Stomach (tissue), 9 donors: Measurements from ENCODE around the gene CD3E. TPM values are rescaled to one million over a fixed set of nuclear protein-coding genes. Genes with fewer than 3 reads are reported as not detected.
A peak's percentile ranks its signal among the peaks of the same experiment; 100 is the strongest.

Experiments
- DNase-seq, 2 donors: peaks; one replicate each; pipeline versions ENCODE4 v3.0.0 to v3.0.0-alpha.2; 2013 to 2019
- H3K27ac ChIP-seq, 5 donors: fragments of 200-600 bp in 4 of 5; sonication (generic) in 4 of 5; one replicate each; pipeline ENCODE4 v1.5.1; 2013 to 2019; ENCODE audit warnings: mild to moderate bottlenecking in 1 of 5, moderate library complexity in 1 of 5
- H3K27me3 ChIP-seq, 3 donors: fragments of 200-600 bp; sonication (generic); one replicate each; pipeline ENCODE4 v1.5.1; 2017 to 2019; ENCODE audit warnings: mixed run types in 1 of 3
- H3K36me3 ChIP-seq, 4 donors: fragments of 200-600 bp; sonication (generic); 1 replicate in 3 of 4; 2 replicates in 1 of 4; pipeline ENCODE4 v1.5.1; 2016 to 2019
- H3K4me1 ChIP-seq, 4 donors: fragments of 200-600 bp; sonication (generic); one replicate each; pipeline ENCODE4 v1.5.1; 2016 to 2019
- H3K4me3 ChIP-seq, 4 donors: fragments of 200-600 bp; sonication (generic) in 3 of 4; one replicate each; pipeline ENCODE4 v1.5.1; 2016 to 2019; ENCODE audit warnings: mild to moderate bottlenecking in 1 of 4
- H3K9me3 ChIP-seq, 4 donors: fragments of 200-600 bp; sonication (generic); one replicate each; pipeline ENCODE4 v1.5.1; 2016 to 2019
- EP300 ChIP-seq: sonication (generic); formaldehyde crosslinking; IDR thresholded peaks from one replicate; pipeline ENCODE4 v1.6.1; 2017; ENCODE audit warnings: antibody characterized with exemption
- POLR2A ChIP-seq, 4 donors: fragments of 450-650 bp; IDR thresholded peaks; one replicate each; pipeline ENCODE4 v1.6.1; 2016; ENCODE audit warnings: antibody characterized with exemption in 4 of 4, control low read depth in 2 of 4, mild to moderate bottlenecking in 1 of 4, moderate library complexity in 1 of 4
- POLR2AphosphoS5 ChIP-seq, 3 donors: sonication (generic); formaldehyde crosslinking; IDR thresholded peaks; one replicate each; pipeline ENCODE4 v1.6.1; 2016; ENCODE audit warnings: antibody characterized with exemption in 3 of 3
- WGBS, 5 donors: extraction: QIAGEN DNeasy Blood & Tissue Kit in 3 of 5; methylation state at CpG; one replicate each; pipeline versions ENCODE4 v1.1.5 to v1.1.7; 2013 to 2018; 5-methylcytosine and 5-hydroxymethylcytosine counted together
- intact Hi-C: fragments of 100-400 bp; cut with DNase I; formaldehyde crosslinking; loops from one replicate; pipeline ENCODE4 v1.15.1; 2023; ENCODE audit warnings: low total_unique reads
- polyA plus RNA-seq, 3 donors: library from polyadenylated mRNA; stranded (reverse); fragments of 200-250 nt; gene quantifications; one replicate each; pipeline ENCODE4 v1.2.3, GENCODE V29; 2013
- total RNA-seq, 5 donors: library from RNA; depleted of rRNA; stranded (reverse); fragments of >200 nt; gene quantifications; one replicate each; pipeline versions ENCODE4 v1.1.0 to v1.2.3, GENCODE V29; 2014 to 2016
- TF ChIP-seq, protein P1 (sequence below), 7 experiments: fragments of 450-650 bp in 4 of 7; fragments of 200-600 bp in 3 of 7; sonication (generic) in 3 of 7; IDR thresholded peaks; one replicate each; pipeline ENCODE4 v1.5.1; 2016 to 2019; ENCODE audit warnings: antibody characterized with exemption in 7 of 7, control low read depth in 2 of 7, mild to moderate bottlenecking in 1 of 7
- donor health status: healthy with polysubstance abuse.
- donor health status: Bipolar disorder and iron deficiency.
- donor health status: healthy.

Gene CD3E
- total and polyA plus RNA-seq, 8 donors = 2.3 to 15.8 (median 5.6) TPM; not detected in 2

DNA sequence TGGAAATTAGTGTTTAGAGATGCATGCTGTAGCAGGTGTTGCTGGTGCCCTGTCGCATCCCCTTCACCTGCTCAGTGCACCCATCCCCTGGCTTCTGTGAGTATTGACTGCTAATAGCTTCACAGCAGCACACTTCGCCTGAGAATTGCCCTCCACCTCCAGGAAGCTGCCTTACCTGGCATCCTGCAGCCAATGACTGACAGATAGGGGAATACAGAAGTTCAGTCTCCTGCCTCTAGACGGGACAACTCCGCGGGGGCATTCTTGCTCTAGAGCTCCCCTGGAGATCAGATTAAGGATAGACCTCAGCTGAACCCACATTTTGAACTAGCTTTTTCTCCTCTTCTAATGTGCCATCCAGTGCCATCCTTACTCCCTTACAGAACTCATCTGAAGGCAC lies 9.3 kb upstream of the CD3E start:
- Histone ChIP-seq H3K9me3 (no peaks in the 10 kb centered on the region), H3K36me3 (no peaks in the 10 kb centered on the region), H3K27me3 (peaks cover 0 to 13% (median 0%) of the 10 kb centered on the region in 3 donors), H3K27ac (no peak overlapping the region), H3K4me3 (no peak overlapping the region), H3K4me1 (peaks cover 0 to 14% (median 3%) of the 10 kb centered on the region in 4 donors)
- intact Hi-C loops = loop anchor here (10.0 kb wide), 1 partner anchor 100 kb away; no protein-coding TSS in a partner anchor
- 56 to 77% (median 69%) methylated on average over 5 of the region's 5 CpGs for WGBS, 5 donors
- no peak for DNase-seq
- TF ChIP-seq POLR2AphosphoS5 (IDR thresholded peaks at IDR 0.05) (no peak), EP300 (no peak), POLR2A (IDR thresholded peaks at IDR 0.05) (no peak)
- TF ChIP-seq, protein P1, sequence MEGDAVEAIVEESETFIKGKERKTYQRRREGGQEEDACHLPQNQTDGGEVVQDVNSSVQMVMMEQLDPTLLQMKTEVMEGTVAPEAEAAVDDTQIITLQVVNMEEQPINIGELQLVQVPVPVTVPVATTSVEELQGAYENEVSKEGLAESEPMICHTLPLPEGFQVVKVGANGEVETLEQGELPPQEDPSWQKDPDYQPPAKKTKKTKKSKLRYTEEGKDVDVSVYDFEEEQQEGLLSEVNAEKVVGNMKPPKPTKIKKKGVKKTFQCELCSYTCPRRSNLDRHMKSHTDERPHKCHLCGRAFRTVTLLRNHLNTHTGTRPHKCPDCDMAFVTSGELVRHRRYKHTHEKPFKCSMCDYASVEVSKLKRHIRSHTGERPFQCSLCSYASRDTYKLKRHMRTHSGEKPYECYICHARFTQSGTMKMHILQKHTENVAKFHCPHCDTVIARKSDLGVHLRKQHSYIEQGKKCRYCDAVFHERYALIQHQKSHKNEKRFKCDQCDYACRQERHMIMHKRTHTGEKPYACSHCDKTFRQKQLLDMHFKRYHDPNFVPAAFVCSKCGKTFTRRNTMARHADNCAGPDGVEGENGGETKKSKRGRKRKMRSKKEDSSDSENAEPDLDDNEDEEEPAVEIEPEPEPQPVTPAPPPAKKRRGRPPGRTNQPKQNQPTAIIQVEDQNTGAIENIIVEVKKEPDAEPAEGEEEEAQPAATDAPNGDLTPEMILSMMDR (IDR thresholded peaks at IDR 0.05) = no peak

DNA sequence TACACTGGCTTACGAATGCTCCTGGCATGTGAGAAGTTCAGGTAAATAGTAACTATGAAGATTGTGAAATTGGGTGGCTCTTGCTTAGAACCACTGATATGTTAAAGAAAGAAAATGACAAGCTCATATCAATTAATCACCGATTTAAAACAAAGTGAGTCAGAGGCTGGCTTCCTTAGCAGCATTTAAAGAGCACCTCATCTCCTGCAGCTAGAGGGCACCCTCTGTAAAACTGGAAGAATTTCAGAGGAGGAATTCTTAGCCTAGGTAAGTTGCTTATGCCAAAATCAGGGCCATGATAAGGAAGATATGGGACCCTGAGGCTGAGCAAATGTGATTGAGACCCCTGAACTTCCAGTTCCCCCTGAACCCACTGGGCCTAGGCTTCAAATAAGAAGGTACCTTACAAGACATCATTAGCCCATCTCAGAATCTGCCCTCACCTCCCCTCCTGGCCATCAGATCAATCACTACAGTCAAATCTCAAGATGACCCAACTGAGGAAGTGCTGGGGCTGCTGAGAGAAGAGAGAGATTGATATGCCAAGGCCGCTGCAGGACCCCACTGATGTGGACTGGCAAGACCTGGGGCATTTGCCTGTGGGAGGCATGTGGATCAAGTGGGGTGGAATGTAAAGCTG lies 8.6 kb upstream of the CD3E start:
- TF ChIP-seq POLR2AphosphoS5 (IDR thresholded peaks at IDR 0.05) (peak in 1 of 3 donors; percentile 14), POLR2A (IDR thresholded peaks at IDR 0.05) (no peak)
- TF ChIP-seq, protein P1 (IDR thresholded peaks at IDR 0.05) = peak in 5 of 7 experiments; percentile 28 to 60 (median 55)
- peak; percentile 55 to 72 for DNase-seq
- no peaks in the 10 kb centered on the region for H3K36me3 ChIP-seq
- WGBS, 5 donors = 32 to 57% (median 44%) methylated on average over 3 of the region's 3 CpGs
- H3K27ac ChIP-seq = no peak overlapping the region
- H3K4me1 ChIP-seq = peaks cover 0 to 9% (median 1%) of the 10 kb centered on the region in 4 donors
- intact Hi-C loops = loop anchor here (10.0 kb wide), 1 partner anchor 101 kb away; no protein-coding TSS in a partner anchor
- no peak overlapping the region for H3K4me3 ChIP-seq
- no peaks in the 10 kb centered on the region for H3K9me3 ChIP-seq
- H3K27me3 ChIP-seq = peaks cover 0 to 13% (median 0%) of the 10 kb centered on the region in 3 donors

GRCh38 chr11:118301600-118302195 lies 2.8 kb upstream of the CD3E start:
- Histone ChIP-seq H3K4me1 (no peaks in the 10 kb centered on the region), H3K27ac (no peak overlapping the region), H3K4me3 (no peak overlapping the region), H3K9me3 (no peaks in the 10 kb centered on the region), H3K27me3 (peaks cover 0 to 22% (median 0%) of the 10 kb centered on the region in 3 donors), H3K36me3 (no peaks in the 10 kb centered on the region)
- intact Hi-C loops = no loop called here
- DNase-seq = no peak
- no peak for TF ChIP-seq POLR2AphosphoS5 (IDR thresholded peaks at IDR 0.05)
- no peak for TF ChIP-seq POLR2A (IDR thresholded peaks at IDR 0.05)
- no peak for TF ChIP-seq EP300
- TF ChIP-seq, protein P1 (IDR thresholded peaks at IDR 0.05) = no peak
- 61 to 77% (median 65%) methylated on average over 8 of the region's 8 CpGs for WGBS, 5 donors

DNA sequence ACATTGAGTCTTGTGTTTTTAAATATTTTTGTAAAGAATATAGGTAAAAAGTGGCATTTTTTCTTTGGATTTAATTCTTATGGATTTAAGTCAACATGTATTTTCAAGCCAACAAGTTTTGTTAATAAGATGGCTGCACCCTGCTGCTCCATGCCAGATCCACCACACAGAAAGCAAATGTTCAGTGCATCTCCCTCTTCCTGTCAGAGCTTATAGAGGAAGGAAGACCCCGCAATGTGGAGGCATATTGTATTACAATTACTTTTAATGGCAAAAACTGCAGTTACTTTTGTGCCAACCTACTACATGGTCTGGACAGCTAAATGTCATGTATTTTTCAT lies 333 bp upstream of the CD3E start:
- intact Hi-C loops = no loop called here
- DNase-seq = no peak
- Histone ChIP-seq H3K4me1 (no peaks in the 10 kb centered on the region), H3K4me3 (no peak overlapping the region), H3K27me3 (peaks cover 0 to 22% (median 0%) of the 10 kb centered on the region in 3 donors), H3K36me3 (no peaks in the 10 kb centered on the region), H3K9me3 (no peaks in the 10 kb centered on the region), H3K27ac (peak overlapping the region in 1 of 5 donors; percentile 57)
- WGBS, 5 donors = 65 to 89% (median 78%) methylated on average over 1 of the region's 1 CpG
- TF ChIP-seq, protein P1 (IDR thresholded peaks at IDR 0.05) = no peak
- TF ChIP-seq POLR2AphosphoS5 (IDR thresholded peaks at IDR 0.05) = no peak
- no peak for TF ChIP-seq POLR2A (IDR thresholded peaks at IDR 0.05)
- TF ChIP-seq EP300 = no peak
